Thymus (tissue), 11 donors: ENCODE measurements around the gene PGGHG. TPM values are rescaled to one million over a fixed set of nuclear protein-coding genes. Genes with fewer than 3 reads are reported as not detected.

ENCODE experiments used
- DNase-seq, 9 donors: peaks; one replicate each; pipeline ENCODE4 v3.0.0-alpha.2; 2013; ENCODE audit warnings: low spot score in 9 of 9, low read depth in 6 of 9, missing footprints in 1 of 9
- H3K27ac ChIP-seq, 2 donors: one replicate each; pipeline ENCODE4 v1.5.1; 2013; ENCODE audit warnings: control low read depth in 1 of 2, low read depth in 1 of 2, low read length in 1 of 2, mild to moderate bottlenecking in 1 of 2, moderate library complexity in 1 of 2
- H3K27me3 ChIP-seq, 2 donors: one replicate each; pipeline ENCODE4 v1.5.1; 2013; ENCODE audit warnings: low read length in 1 of 2; ENCODE audit not compliant: control insufficient read depth in 2 of 2, insufficient read depth in 1 of 2
- H3K36me3 ChIP-seq, 2 donors: one replicate each; pipeline ENCODE4 v1.5.1; 2013; ENCODE audit warnings: low read length in 1 of 2, mild to moderate bottlenecking in 1 of 2, moderate library complexity in 1 of 2; ENCODE audit not compliant: control insufficient read depth in 2 of 2, insufficient read depth in 2 of 2
- H3K4me1 ChIP-seq, 2 donors: one replicate each; pipeline ENCODE4 v1.5.1; 2013; ENCODE audit warnings: low read length in 2 of 2; ENCODE audit not compliant: control insufficient read depth in 2 of 2, insufficient read depth in 2 of 2
- H3K4me3 ChIP-seq, 2 donors: one replicate each; pipeline ENCODE4 v1.5.1; 2013; ENCODE audit warnings: low read length in 2 of 2, control low read depth in 1 of 2, mild to moderate bottlenecking in 1 of 2
- H3K9me3 ChIP-seq, 2 donors: one replicate each; pipeline ENCODE4 v1.5.1; 2013; ENCODE audit warnings: low read length in 1 of 2, mild to moderate bottlenecking in 1 of 2; ENCODE audit not compliant: control insufficient read depth in 2 of 2, insufficient read depth in 1 of 2
- WGBS: extraction: QIAGEN DNeasy Blood & Tissue Kit; methylation state at CpG from one replicate; pipeline ENCODE4 v1.1.7; 2013; 5-methylcytosine and 5-hydroxymethylcytosine counted together
- polyA plus RNA-seq: library from polyadenylated mRNA; stranded (reverse); fragments of 200-250 nt; gene quantifications from one replicate; pipeline ENCODE4 v1.2.3, GENCODE V29; 2013
- total RNA-seq: library from RNA; stranded (reverse); fragments of 120-200 nt; gene quantifications from one replicate; pipeline ENCODE4 v1.2.4, GENCODE V29; 2013
- donor health status: healthy.

Gene PGGHG
- total and polyA plus RNA-seq, 2 donors, result 73.7 to 900 TPM

DNA sequence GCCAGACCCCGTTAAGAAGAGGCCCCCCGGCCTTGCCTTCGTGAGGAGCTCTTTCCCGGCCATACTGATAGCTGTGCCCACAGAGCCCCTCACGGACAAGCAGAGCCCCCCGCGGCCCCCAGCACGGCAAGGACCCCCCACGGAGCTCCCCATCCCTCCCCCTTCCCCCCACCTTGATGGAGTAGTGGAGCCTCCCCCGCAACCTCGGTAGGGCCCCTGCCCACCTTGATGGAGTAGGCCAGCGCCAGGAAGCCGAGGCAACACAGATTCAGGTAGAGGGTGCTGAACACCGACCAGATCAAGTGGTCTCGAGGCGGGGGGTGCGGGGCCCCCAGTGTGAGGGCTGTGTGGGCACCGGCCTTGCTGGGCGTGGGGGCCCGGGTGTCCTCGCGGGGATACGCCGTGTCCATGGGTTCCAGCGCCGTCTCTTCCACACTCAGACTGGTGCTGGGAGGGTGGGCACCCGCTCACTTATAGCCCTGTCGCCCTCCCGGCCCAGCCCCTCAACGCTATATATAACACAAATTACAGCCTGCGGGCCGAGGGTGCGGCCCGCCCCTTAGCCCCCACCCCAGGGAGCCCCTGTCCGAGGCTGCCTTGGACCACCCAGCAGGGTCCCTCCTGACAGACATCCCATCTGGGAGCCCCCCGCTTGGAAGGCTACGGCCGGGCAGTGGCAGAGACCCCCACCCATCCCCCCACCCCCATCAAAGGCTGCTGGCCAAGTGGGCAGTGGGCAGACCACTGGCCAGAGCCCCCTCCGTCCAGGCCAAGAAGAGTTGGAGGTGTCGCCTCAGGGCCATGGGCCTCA is 10.4 kb downstream of the PGGHG start, which contains the start of gene IFITM5:
Gene IFITM5, minus strand, starts transcription at position 446 of the 811 bp plus-strand sequence. Its CDS starts 36 bp downstream, at position 410.
- DNase-seq, result no peak
- Histone ChIP-seq H3K9me3 (peaks cover 0 to 9% of the 10 kb centered on the region in 2 donors), H3K4me1 (peaks cover 0 to 46% of the 10 kb centered on the region in 2 donors), H3K27ac (no peak within 1 kb of the TSS), H3K4me3 (no peak within 1 kb of the TSS), H3K27me3 (peaks cover 0 to 29% of the 10 kb centered on the region in 2 donors), H3K36me3 (peaks cover 3 to 11% of the 10 kb centered on the region in 2 donors)
- 86% methylated on average over 40 of the region's 40 CpGs for WGBS

DNA sequence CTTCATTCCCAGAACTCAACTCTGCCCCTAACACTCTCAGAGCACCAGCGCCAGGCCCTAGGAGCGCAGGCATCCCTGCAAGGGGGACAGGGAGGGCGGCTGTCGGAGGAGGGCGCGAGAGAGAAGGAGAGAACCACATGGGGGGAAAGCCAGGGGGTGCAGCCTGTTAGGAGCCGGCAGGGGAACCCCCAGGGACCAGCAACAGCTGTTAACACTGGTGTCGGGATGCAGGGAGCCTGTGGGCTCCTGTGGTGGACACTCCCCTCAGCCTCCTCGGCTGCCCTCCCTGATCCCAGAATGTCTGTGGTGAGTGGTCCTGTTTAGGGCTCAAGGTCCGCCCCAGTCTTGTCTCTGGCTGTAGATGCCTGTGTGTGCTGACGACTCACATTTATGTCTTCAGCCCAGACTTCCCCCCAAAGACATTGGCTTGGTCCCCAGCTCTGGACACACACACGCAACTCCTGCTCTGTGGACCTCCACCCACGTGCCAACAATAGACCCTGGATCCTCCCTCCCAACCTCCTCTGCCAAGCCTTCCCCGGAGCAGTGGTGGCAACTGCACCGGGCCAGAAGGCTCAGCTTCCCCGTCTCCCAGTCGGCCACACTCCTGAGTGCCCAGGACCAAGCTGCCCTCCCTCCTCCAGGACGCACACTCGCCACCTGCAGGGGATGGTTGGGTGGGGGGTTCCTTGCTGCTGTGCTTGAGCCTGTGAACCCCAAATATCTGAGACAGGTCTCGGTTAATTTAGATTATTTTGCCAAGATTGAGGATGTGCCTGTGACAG is 11.2 kb downstream of the PGGHG start:
- DNase-seq, result peak in 1 of 9 donors; percentile 62
- WGBS, result 54% methylated on average over 20 of the region's 20 CpGs
- peaks cover 0 to 9% of the 10 kb centered on the region in 2 donors for H3K9me3 ChIP-seq
- peaks cover 0 to 3% of the 10 kb centered on the region in 2 donors for H3K36me3 ChIP-seq
- no peak overlapping the region for H3K27ac ChIP-seq
- H3K27me3 ChIP-seq, result peaks cover 0 to 29% of the 10 kb centered on the region in 2 donors
- H3K4me3 ChIP-seq, result no peak overlapping the region
- peaks cover 0 to 54% of the 10 kb centered on the region in 2 donors for H3K4me1 ChIP-seq

DNA sequence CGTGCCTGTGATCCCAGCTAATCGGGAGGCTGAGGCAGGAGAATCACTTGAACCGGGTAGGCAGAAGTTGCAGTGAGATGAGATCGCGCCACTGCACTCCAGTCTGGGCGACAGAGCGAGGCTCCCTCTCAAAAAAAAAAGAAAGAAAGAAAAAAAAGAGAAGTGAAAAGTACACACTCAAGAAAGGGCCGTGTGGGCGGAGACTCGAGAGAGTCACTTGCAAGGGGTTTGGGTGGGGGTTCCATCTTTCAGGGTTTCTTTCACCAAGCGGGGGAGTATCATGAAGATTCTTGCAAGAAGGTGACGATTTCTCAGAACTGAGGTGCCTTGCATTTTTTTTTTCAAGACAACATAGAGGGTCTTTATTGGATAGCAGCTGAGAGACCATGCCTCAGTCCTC is 14.4 kb downstream of the PGGHG start:
- Histone ChIP-seq H3K36me3 (no peaks in the 10 kb centered on the region), H3K4me3 (no peak overlapping the region), H3K27ac (no peak overlapping the region), H3K27me3 (peaks cover 0 to 23% of the 10 kb centered on the region in 2 donors), H3K4me1 (peaks cover 5 to 53% of the 10 kb centered on the region in 2 donors), H3K9me3 (peaks cover 0 to 9% of the 10 kb centered on the region in 2 donors)
- WGBS, result 81% methylated on average over 12 of the region's 12 CpGs
- no peak for DNase-seq

DNA sequence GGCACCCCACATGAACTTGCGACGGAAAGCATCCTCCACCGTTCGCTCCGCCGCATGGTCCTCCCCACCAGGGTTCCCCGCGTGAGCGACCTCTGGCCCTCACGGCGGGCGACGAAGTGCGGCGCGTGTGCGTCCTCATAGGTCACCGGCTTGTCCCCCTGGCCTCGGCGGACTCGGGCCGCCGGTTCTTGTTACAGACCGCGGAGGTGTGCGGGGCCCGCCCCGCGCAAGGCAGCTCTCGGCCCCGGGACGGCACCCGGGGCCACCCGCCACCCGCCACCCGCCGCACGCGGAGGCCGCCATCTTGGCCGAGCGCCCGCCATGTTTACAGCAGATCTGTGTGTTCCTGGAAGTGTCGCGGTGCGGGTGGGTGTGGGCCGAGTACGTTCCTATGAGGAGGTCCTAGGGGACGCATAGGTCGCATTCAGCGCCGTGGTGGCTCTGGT is 15.2 kb downstream of the PGGHG start:
- Histone ChIP-seq H3K27me3 (peaks cover 0 to 18% of the 10 kb centered on the region in 2 donors), H3K4me3 (no peak overlapping the region), H3K36me3 (no peaks in the 10 kb centered on the region), H3K4me1 (peaks cover 5 to 56% of the 10 kb centered on the region in 2 donors), H3K9me3 (peaks cover 0 to 9% of the 10 kb centered on the region in 2 donors), H3K27ac (no peak overlapping the region)
- DNase-seq, result no peak
- 94% methylated on average over 52 of the region's 52 CpGs for WGBS

DNA sequence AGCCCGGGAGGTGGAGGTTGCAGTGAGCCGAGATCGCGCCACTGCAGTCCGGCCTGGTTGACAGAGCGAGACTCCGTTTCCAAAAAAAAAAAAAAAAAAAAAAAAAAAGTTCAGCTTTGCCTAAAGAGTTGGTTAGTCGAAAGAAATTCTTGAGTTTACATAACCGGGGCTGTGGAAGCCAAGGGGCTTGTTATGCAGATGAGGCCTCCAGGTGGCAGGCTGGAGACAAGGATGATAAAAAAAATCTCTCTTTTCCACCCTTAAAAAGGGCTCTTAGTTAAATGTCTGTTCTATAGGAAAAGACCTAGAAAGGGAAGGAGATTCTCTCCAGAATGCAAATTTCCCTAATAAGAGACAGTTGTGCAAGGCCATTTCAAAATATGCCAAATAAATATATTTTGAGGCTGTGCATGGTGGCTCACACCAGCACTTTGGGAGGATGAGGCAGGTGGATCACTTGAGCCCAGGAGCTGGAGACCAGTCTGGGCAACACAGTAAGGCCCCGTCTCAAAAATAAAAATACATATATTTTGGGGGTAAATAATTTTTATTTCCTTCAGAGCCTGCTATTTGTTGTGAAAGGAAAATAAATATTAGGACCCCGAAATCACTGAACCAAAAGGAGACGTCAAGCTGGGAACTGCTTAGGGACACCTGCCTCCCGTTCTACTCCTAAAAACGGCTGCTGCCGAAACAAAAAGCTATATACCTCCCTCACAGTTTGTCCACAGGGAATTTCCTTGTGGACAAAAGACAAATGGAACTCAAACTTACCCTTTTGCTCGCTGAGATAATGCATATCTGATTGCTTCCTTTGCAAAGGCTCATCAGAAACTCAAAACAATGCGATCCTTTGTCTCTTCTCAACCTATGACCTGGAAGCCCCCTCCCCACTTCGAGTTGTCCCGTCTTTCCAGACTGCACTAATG is 16.3 kb downstream of the PGGHG start:
- no peak overlapping the region for H3K4me3 ChIP-seq
- H3K27me3 ChIP-seq, result peaks cover 0 to 10% of the 10 kb centered on the region in 2 donors
- 51% methylated on average over 19 of the region's 19 CpGs for WGBS
- H3K36me3 ChIP-seq, result no peaks in the 10 kb centered on the region
- H3K4me1 ChIP-seq, result peaks cover 5 to 59% of the 10 kb centered on the region in 2 donors
- peaks cover 0 to 7% of the 10 kb centered on the region in 2 donors for H3K9me3 ChIP-seq
- peak in 3 of 9 donors; percentile 67 to 85 (median 74) for DNase-seq
- H3K27ac ChIP-seq, result no peak overlapping the region

DNA sequence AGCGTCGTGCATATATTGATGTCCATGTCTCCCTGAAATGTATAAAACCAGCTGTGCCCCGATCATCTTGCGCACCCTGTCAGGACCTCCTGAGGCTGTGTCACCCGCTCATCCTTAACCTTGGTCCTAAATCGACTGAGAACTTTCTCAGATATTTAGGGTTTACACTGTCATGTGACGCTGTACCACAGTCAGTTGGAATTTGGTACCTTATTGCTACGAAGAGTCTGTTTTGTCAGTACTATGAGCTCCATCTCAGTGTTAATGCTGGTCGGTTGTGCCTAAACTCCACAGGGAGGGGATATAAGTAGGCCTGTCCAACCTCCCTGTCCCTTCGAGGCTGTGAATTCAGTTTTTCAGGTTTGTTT is 16.9 kb downstream of the PGGHG start:
- H3K27me3 ChIP-seq, result peaks cover 0 to 5% of the 10 kb centered on the region in 2 donors
- no peaks in the 10 kb centered on the region for H3K36me3 ChIP-seq
- H3K9me3 ChIP-seq, result peaks cover 0 to 5% of the 10 kb centered on the region in 2 donors
- DNase-seq, result no peak
- WGBS, result 96% methylated on average over 10 of the region's 10 CpGs
- no peak overlapping the region for H3K4me3 ChIP-seq
- H3K27ac ChIP-seq, result no peak overlapping the region
- peaks cover 5 to 59% of the 10 kb centered on the region in 2 donors for H3K4me1 ChIP-seq

DNA sequence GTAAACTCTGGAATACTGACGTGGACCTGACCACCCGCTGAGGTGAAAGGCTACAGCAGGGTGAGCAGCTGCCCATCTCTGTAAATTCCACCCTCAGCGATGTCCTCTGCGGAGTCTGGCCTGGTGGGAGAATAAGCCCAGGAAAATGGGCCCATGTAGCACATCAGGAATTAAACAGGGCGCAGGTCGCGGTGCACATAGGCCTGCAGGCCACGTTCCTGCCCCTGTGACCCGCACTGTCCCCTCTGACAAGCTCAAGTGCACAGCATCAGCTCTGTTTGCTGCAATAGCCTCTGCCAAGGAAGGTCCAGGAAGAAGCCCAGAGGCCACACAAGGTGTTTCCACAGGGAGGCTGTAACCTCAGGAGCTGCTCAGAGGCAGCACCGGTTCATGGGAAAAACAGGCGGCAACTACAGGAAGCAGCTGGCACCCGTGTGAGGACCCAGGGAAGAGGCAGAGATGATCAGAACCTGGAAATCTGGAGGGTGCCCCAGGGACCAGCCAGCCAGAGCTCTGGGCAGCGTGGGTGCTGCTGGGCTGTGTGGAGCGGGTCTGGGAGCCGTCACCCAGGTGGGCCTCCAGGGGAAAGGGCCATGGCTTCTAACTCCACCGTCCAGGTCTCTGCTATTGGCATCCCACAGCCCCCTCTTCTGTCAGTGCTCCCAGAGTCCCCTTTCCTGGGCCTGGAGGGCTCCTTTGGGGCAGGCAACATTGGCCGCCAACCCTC is 17.9 kb downstream of the PGGHG start:
- H3K4me1 ChIP-seq, result peaks cover 5 to 62% of the 10 kb centered on the region in 2 donors
- H3K9me3 ChIP-seq, result peaks cover 0 to 5% of the 10 kb centered on the region in 2 donors
- H3K27ac ChIP-seq, result peak overlapping the region in 1 of 2 donors; percentile 43
- H3K36me3 ChIP-seq, result no peaks in the 10 kb centered on the region
- 91% methylated on average over 17 of the region's 17 CpGs for WGBS
- H3K4me3 ChIP-seq, result no peak overlapping the region
- no peak for DNase-seq
- H3K27me3 ChIP-seq, result peaks cover 0 to 3% of the 10 kb centered on the region in 2 donors
